HepG2 (cell line): ENCODE data around the gene SNRNP200. TPM values are rescaled to one million over a fixed set of nuclear protein-coding genes. Genes with fewer than 3 reads are reported as not detected.

Experiments
- ATAC-seq: fragments of 200-7000 bp; cut with Tn5 transposase; 3 replicates; pipeline ENCODE4 v1.9.1; 2020; ENCODE audit warnings: mild to moderate bottlenecking, moderate library complexity
- BruUV-seq: library from RNA; stranded (reverse); fragments of 400-500 nt; replicated peaks from 2 replicates; lab custom pipeline; 2021; lab: Mats Ljungman, UMichigan
- CTCF ChIA-PET: fragments of 300-600 bp; formaldehyde crosslinking; extraction: SDS; loops from one replicate; lab custom pipeline; 2021; ENCODE audit warnings: low total read pairs, inconsistent platforms, low intra/inter-chr PET ratio; lab: Yijun Ruan, JAX
- POLR2A ChIA-PET: fragments of 350-600 bp; sonication (Branson Sonifier 250); formaldehyde crosslinking; loops from one replicate; lab custom pipeline; 2020; ENCODE audit warnings: antibody characterized with exemption, inconsistent platforms; lab: Yijun Ruan, JAX
- DNase-seq: peaks from one replicate; pipeline ENCODE4 v3.0.0-alpha.2; 2015; ENCODE audit warnings: low spot score
- FAIRE-seq: peaks from 3 replicates; lab custom pipeline; 2011; peaks lifted over from hg19 to GRCh38; lab: Jason Lieb, UNC
- H2AFZ ChIP-seq: one replicate; pipeline ENCODE4 v1.6.1; 2011; ENCODE audit warnings: low read length, inconsistent platforms
- H3K27ac ChIP-seq: fragments of 300-600 bp; 3 replicates; pipeline ENCODE4 v1.8.0; 2011; ENCODE audit warnings: mixed run types, mild to moderate bottlenecking, mixed read lengths, low read length, inconsistent platforms; ENCODE audit not compliant: insufficient read depth; ENCODE audit errors: extremely low read length
- H3K27me3 ChIP-seq, 2 experiments: fragments of 200-600 bp in 1 of 2; 2 replicates in 1 of 2; 3 replicates in 1 of 2; pipeline versions ENCODE4 v1.6.0 to v1.8.0; 2011; ENCODE audit warnings: low read length in 2 of 2, mild to moderate bottlenecking in 2 of 2, moderate library complexity in 2 of 2, inconsistent platforms in 1 of 2; ENCODE audit not compliant: insufficient read depth in 2 of 2, control insufficient read depth in 1 of 2
- H3K36me3 ChIP-seq, 2 experiments: fragments of 200-600 bp in 1 of 2; replicated peaks in 1 of 2; 2 replicates in 1 of 2; 3 replicates in 1 of 2; pipeline versions ENCODE4 v1.5.1 to v1.8.0; 2011; ENCODE audit warnings: low read length in 2 of 2, inconsistent platforms in 1 of 2; ENCODE audit not compliant: insufficient read depth in 2 of 2, control insufficient read depth in 1 of 2
- H3K4me1 ChIP-seq: 2 replicates; pipeline ENCODE4 v1.5.1; 2012; ENCODE audit warnings: low read length, inconsistent platforms; ENCODE audit not compliant: insufficient read depth
- H3K4me2 ChIP-seq: 2 replicates; pipeline ENCODE4 v1.6.0; 2011; ENCODE audit warnings: low read depth, low read length, inconsistent platforms
- H3K4me3 ChIP-seq, 3 experiments: fragments of 200-600 bp in 1 of 3; sonication (generic), shearing (Covaris generic) in 1 of 3; replicated peaks in 1 of 3; 2 replicates each; pipeline ENCODE4 v1.5.1; 2011 to 2016; ENCODE audit warnings: low read length in 3 of 3, inconsistent platforms in 2 of 3, low read depth in 2 of 3, mild to moderate bottlenecking in 2 of 3, control low read depth in 1 of 3, mixed read lengths in 1 of 3; ENCODE audit not compliant: insufficient read depth in 1 of 3
- H3K79me2 ChIP-seq: one replicate; pipeline ENCODE4 v1.6.1; 2011; ENCODE audit warnings: low read length, inconsistent platforms; ENCODE audit not compliant: insufficient read depth
- H3K9ac ChIP-seq: 2 replicates; pipeline ENCODE4 v1.6.0; 2011; ENCODE audit warnings: mild to moderate bottlenecking, low read depth, low read length, inconsistent platforms; ENCODE audit not compliant: insufficient read depth
- H3K9me3 ChIP-seq: 2 replicates; pipeline ENCODE4 v1.5.1; 2012; ENCODE audit warnings: mild to moderate bottlenecking, low read length
- H4K20me1 ChIP-seq: 2 replicates; pipeline ENCODE4 v1.6.0; 2011; ENCODE audit warnings: inconsistent platforms, mild to moderate bottlenecking, low read length, moderate library complexity; ENCODE audit not compliant: insufficient read depth
- AGO2 ChIP-seq: fragments of 200-400 bp; formaldehyde crosslinking; optimal IDR thresholded peaks from 2 replicates; pipeline ENCODE3; 2017; ENCODE audit warnings: mild to moderate bottlenecking, low read depth, low read length, moderate library complexity
- ELF1 ChIP-seq: sonication (generic); formaldehyde crosslinking; IDR thresholded peaks from 2 replicates; pipeline ENCODE4 v1.4.0; 2020; ENCODE audit warnings: missing genetic modification reagents
- MZF1 ChIP-seq: sonication (generic); formaldehyde crosslinking; IDR thresholded peaks from 2 replicates; pipeline ENCODE4 v1.8.1; 2023; ENCODE audit warnings: mild to moderate bottlenecking, missing genetic modification reagents, borderline replicate concordance
- RARG ChIP-seq: sonication (generic); formaldehyde crosslinking; IDR thresholded peaks from 2 replicates; pipeline ENCODE4 v1.4.0; 2020; ENCODE audit warnings: low read depth, mild to moderate bottlenecking, missing genetic modification reagents
- SKI ChIP-seq: fragments of 450-650 bp; IDR thresholded peaks from one replicate; pipeline ENCODE4 v1.6.1; 2018; ENCODE audit warnings: mild to moderate bottlenecking; ENCODE audit not compliant: partially characterized antibody
- SP140L ChIP-seq: sonication (generic); formaldehyde crosslinking; IDR thresholded peaks from 2 replicates; pipeline ENCODE4 v1.4.0; 2020; ENCODE audit warnings: missing genetic modification reagents, borderline replicate concordance
- SP4 ChIP-seq: sonication (generic); formaldehyde crosslinking; IDR thresholded peaks from 2 replicates; pipeline ENCODE4 v1.8.1; 2023; ENCODE audit warnings: mild to moderate bottlenecking, missing genetic modification reagents
- SPEN ChIP-seq: sonication (generic); formaldehyde crosslinking; IDR thresholded peaks from 2 replicates; pipeline ENCODE4 v1.5.1; 2020; ENCODE audit warnings: low read depth, mild to moderate bottlenecking, missing genetic modification reagents
- TBL1XR1 ChIP-seq: fragments of 150-350 bp; IDR thresholded peaks from 2 replicates; pipeline ENCODE4 v1.6.1; 2014; ENCODE audit warnings: borderline replicate concordance, low read length; ENCODE audit not compliant: partially characterized antibody
- TSC22D2 ChIP-seq: sonication (generic); formaldehyde crosslinking; IDR thresholded peaks from 2 replicates; pipeline ENCODE4 v1.5.1; 2020; ENCODE audit warnings: missing genetic modification reagents, mild to moderate bottlenecking, borderline replicate concordance
- ZMYM4 ChIP-seq: sonication (generic); formaldehyde crosslinking; IDR thresholded peaks from 2 replicates; pipeline ENCODE4 v1.8.1; 2023; ENCODE audit warnings: mild to moderate bottlenecking, missing genetic modification reagents
- ZNF20 ChIP-seq: sonication (generic); formaldehyde crosslinking; IDR thresholded peaks from 2 replicates; pipeline ENCODE4 v1.4.0; 2020; ENCODE audit warnings: mild to moderate bottlenecking, moderate library complexity, missing genetic modification reagents
- ZNF317 ChIP-seq: sonication (generic); formaldehyde crosslinking; IDR thresholded peaks from 2 replicates; pipeline ENCODE4 v1.5.0; 2020; ENCODE audit warnings: mild to moderate bottlenecking, missing genetic modification reagents
- ZNF570 ChIP-seq: sonication (generic); formaldehyde crosslinking; IDR thresholded peaks from 2 replicates; pipeline ENCODE4 v1.4.0; 2020; ENCODE audit warnings: mild to moderate bottlenecking, missing genetic modification reagents, borderline replicate concordance
- WGBS: methylation state at CpG from one replicate; pipeline ENCODE4 v1.1.6; 2017; ENCODE audit warnings: low lambda C conversion rate; 5-methylcytosine and 5-hydroxymethylcytosine counted together
- in situ Hi-C: cut with HindIII; loops from 2 replicates; pipeline ENCODE4 v1.10.0; 2017; ENCODE audit warnings: low pct_unique_long_range_greater_than_20kb; ENCODE audit not compliant: extremely low pct_ligation_motif_present
- intact Hi-C: fragments of 100-400 bp; cut with micrococcal nuclease; formaldehyde crosslinking; loops from one replicate; pipeline ENCODE4 v1.10.0; 2022; ENCODE audit not compliant: unreplicated experiment
- polyA plus RNA-seq, 8 experiments: library from polyadenylated mRNA; depleted of rRNA in 3 of 8; stranded (reverse) in 7 of 8; unstranded in 1 of 8; fragments of >200 nt; fragmentation: Illumina TruSeq in 4 of 8; extraction: Trizol in 4 of 8; gene quantifications; 2 replicates each; pipeline versions ENCODE4 v1.2.1 to v1.2.3, GENCODE V29; 2011 to 2016; ENCODE audit warnings: low read depth in 4 of 8, missing spikeins in 1 of 8, mixed read lengths in 1 of 8; ENCODE audit not compliant: insufficient read depth in 1 of 8
- total RNA-seq, 5 experiments: library from RNA; depleted of rRNA; stranded (reverse); fragments of >200 nt; fragmentation: Illumina TruSeq; extraction: Trizol; gene quantifications; 2 replicates each; pipeline ENCODE4 v1.2.3, GENCODE V29; 2016; ENCODE audit warnings: low read depth in 1 of 5
- TF ChIP-seq, protein P1 (sequence below): fragments of 450-650 bp; IDR thresholded peaks from 2 replicates; pipeline ENCODE4 v1.6.1; 2017; ENCODE audit warnings: mild to moderate bottlenecking
- TF ChIP-seq, protein P2 (sequence below): sonication (generic); formaldehyde crosslinking; IDR thresholded peaks from 2 replicates; pipeline ENCODE4 v1.8.0; 2022; ENCODE audit warnings: mild to moderate bottlenecking, missing genetic modification reagents; ENCODE audit not compliant: insufficient replicate concordance

SNRNP200 gene
- total and polyA plus RNA-seq, 2 of the 13 experiments (the other 11 are each of a cell fraction or from before 2014, with no cell fraction given) = 99.0 to 232 TPM

- no peak for TF ChIP-seq SP140L (CRISPR knock-in tag)
- TF ChIP-seq AGO2 = peak; percentile 54
- no peak for TF ChIP-seq TBL1XR1
These were observed 52.8 kb downstream of the SNRNP200 start (continued) for GRCh38 chr2:96252526-96252925.

GRCh38 chr2:96251721-96252292, 53.5 kb downstream of the SNRNP200 start:
- Histone ChIP-seq H3K4me3 (no peak overlapping the region), H2AFZ (no peak overlapping the region), H3K27ac (no peak overlapping the region), H3K9me3 (no peaks in the 10 kb centered on the region), H3K27me3 (no peaks in the 10 kb centered on the region), H4K20me1 (no peaks in the 10 kb centered on the region), H3K4me1 (peaks cover 25% of the 10 kb centered on the region), H3K9ac (peak overlapping the region; percentile 27; the same call in 1 of the 2 replicates), H3K79me2 (peaks cover 3% of the 10 kb centered on the region), H3K4me2 (peak overlapping the region; percentile 10; the same call in 1 of the 2 replicates), H3K36me3 (peaks cover 21 to 39% of the 10 kb centered on the region in 2 experiments)
- no TSS peak for BruUV-seq
- WGBS = 82% methylated on average over 6 of the region's 6 CpGs
- ChIA-PET POLR2A (interaction anchor here (0.7 to 6.5 kb wide), 6 partner anchors 9 to 44 kb away, joined by 3 to 63 read pairs (median 4); partner anchors contain the start of genes CIAO1, STARD7 and TMEM127), CTCF (interaction anchor here (1.0 to 3.2 kb wide), 3 partner anchors 9 to 16 kb away, joined by 3 to 19 read pairs (median 5); partner anchors contain the start of genes CIAO1 and TMEM127)
- in situ Hi-C loops (no loop called here), intact Hi-C loops (loop anchor here (5.0 kb wide), 1 partner anchor 255 kb away; the partner anchor contains the start of gene NEURL3)
- peak; percentile 79 for ATAC-seq
- FAIRE-seq = peak; percentile 66
- DNase-seq = peak; percentile 84
- peak; percentile 53; the same call in 1 of the 2 replicates for TF ChIP-seq ZNF317 (CRISPR knock-in tag)
- no peak for TF ChIP-seq ZNF20
- no peak; the same call in 1 of the 2 replicates for TF ChIP-seq ZMYM4
- TF ChIP-seq SKI = peak; percentile 64
- TF ChIP-seq SP4 (CRISPR knock-in tag) = peak; percentile 26; the same call in 1 of the 2 replicates
- TF ChIP-seq ELF1 (CRISPR knock-in tag) = peak; percentile 59
- TF ChIP-seq, protein P1, sequence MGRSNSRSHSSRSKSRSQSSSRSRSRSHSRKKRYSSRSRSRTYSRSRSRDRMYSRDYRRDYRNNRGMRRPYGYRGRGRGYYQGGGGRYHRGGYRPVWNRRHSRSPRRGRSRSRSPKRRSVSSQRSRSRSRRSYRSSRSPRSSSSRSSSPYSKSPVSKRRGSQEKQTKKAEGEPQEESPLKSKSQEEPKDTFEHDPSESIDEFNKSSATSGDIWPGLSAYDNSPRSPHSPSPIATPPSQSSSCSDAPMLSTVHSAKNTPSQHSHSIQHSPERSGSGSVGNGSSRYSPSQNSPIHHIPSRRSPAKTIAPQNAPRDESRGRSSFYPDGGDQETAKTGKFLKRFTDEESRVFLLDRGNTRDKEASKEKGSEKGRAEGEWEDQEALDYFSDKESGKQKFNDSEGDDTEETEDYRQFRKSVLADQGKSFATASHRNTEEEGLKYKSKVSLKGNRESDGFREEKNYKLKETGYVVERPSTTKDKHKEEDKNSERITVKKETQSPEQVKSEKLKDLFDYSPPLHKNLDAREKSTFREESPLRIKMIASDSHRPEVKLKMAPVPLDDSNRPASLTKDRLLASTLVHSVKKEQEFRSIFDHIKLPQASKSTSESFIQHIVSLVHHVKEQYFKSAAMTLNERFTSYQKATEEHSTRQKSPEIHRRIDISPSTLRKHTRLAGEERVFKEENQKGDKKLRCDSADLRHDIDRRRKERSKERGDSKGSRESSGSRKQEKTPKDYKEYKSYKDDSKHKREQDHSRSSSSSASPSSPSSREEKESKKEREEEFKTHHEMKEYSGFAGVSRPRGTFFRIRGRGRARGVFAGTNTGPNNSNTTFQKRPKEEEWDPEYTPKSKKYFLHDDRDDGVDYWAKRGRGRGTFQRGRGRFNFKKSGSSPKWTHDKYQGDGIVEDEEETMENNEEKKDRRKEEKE = no peak
- no peak for TF ChIP-seq MZF1
- TF ChIP-seq, protein P2, sequence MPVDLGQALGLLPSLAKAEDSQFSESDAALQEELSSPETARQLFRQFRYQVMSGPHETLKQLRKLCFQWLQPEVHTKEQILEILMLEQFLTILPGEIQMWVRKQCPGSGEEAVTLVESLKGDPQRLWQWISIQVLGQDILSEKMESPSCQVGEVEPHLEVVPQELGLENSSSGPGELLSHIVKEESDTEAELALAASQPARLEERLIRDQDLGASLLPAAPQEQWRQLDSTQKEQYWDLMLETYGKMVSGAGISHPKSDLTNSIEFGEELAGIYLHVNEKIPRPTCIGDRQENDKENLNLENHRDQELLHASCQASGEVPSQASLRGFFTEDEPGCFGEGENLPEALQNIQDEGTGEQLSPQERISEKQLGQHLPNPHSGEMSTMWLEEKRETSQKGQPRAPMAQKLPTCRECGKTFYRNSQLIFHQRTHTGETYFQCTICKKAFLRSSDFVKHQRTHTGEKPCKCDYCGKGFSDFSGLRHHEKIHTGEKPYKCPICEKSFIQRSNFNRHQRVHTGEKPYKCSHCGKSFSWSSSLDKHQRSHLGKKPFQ = no peak
- no peak for TF ChIP-seq TSC22D2
- TF ChIP-seq SPEN (CRISPR knock-in tag) = peak; percentile 68; the same call in 1 of the 2 replicates
- no peak for TF ChIP-seq ZNF570
- no peak for TF ChIP-seq RARG
